Brain microvascular endothelial cell (primary cell): ENCODE data around the gene OSBPL5.

ENCODE experiments used
- DNase-seq: peaks from one replicate; pipeline ENCODE4 v3.0.0-alpha.2; 2020
- H3K27ac ChIP-seq: fragments of 250-450 bp; sonication (Bioruptor Pico); 2 replicates; pipeline ENCODE4 v1.5.1; 2020; ENCODE audit warnings: mild to moderate bottlenecking, moderate library complexity
- H3K27me3 ChIP-seq: fragments of 250-450 bp; sonication (Bioruptor Pico); replicated peaks from 2 replicates; pipeline ENCODE4 v1.5.1; 2020; ENCODE audit warnings: mild to moderate bottlenecking
- H3K36me3 ChIP-seq: fragments of 250-450 bp; sonication (Bioruptor Pico); replicated peaks from 2 replicates; pipeline ENCODE4 v1.5.1; 2020; ENCODE audit warnings: mild to moderate bottlenecking
- H3K4me3 ChIP-seq: 2 replicates; pipeline ENCODE4 v1.5.1; 2011; ENCODE audit warnings: low read depth, mild to moderate bottlenecking, control low read depth, low read length, moderate library complexity
- CTCF ChIP-seq: IDR thresholded peaks from 2 replicates; pipeline ENCODE4 v1.5.1; 2011; ENCODE audit warnings: low read depth, mild to moderate bottlenecking, moderate library complexity, low read length, control low read depth, inconsistent platforms; ENCODE audit errors: missing control alignments
- in situ Hi-C: cut with HindIII; loops from 2 replicates; pipeline ENCODE4 v1.10.0; 2017; ENCODE audit warnings: low sequenced_read_pairs, low pct_ligation_motif_present

The OSBPL5 gene

GRCh38 chr11:3195251-3196160 is 30.4 kb upstream of the OSBPL5 start:
- H3K36me3 ChIP-seq: no peaks in the 10 kb centered on the region
- in situ Hi-C loops: no loop called here
- no peak overlapping the region for H3K4me3 ChIP-seq
- peak; percentile 71 for TF ChIP-seq CTCF
- H3K27ac ChIP-seq: no peak overlapping the region
- peaks cover 11% of the 10 kb centered on the region for H3K27me3 ChIP-seq
- peak; percentile 6 for DNase-seq

GRCh38 chr11:3194016-3194816 is 29.1 kb upstream of the OSBPL5 start:
- no peak for DNase-seq
- no peak overlapping the region for H3K27ac ChIP-seq
- H3K27me3 ChIP-seq: peaks cover 3% of the 10 kb centered on the region
- no peaks in the 10 kb centered on the region for H3K36me3 ChIP-seq
- TF ChIP-seq CTCF: no peak
- no peak overlapping the region for H3K4me3 ChIP-seq
- in situ Hi-C loops: no loop called here

- H3K27ac ChIP-seq: no peak overlapping the region
- no peak overlapping the region for H3K4me3 ChIP-seq
- in situ Hi-C loops: no loop called here
- H3K27me3 ChIP-seq: peaks cover 5% of the 10 kb centered on the region
- TF ChIP-seq CTCF: no peak
- no peaks in the 10 kb centered on the region for H3K36me3 ChIP-seq
- no peak for DNase-seq
These were observed 28.4 kb upstream of the OSBPL5 start for GRCh38 chr11:3193373-3194015.

GRCh38 chr11:3192511-3193372 is 27.6 kb upstream of the OSBPL5 start:
- no peak for DNase-seq
- Histone ChIP-seq H3K4me3 (no peak overlapping the region), H3K27ac (no peak overlapping the region), H3K27me3 (peaks cover 5% of the 10 kb centered on the region), H3K36me3 (no peaks in the 10 kb centered on the region)
- in situ Hi-C loops: no loop called here
- TF ChIP-seq CTCF: no peak
